ENCODE measurements around the gene ENDOG. TPM values are rescaled to one million over a fixed set of nuclear protein-coding genes. Genes with fewer than 3 reads are reported as not detected.

The ENDOG gene
- total and polyA plus RNA-seq, 2 donors from 2014 or later (not counting 2 experiments from before 2014, with no cell fraction given), result 17.9 to 26.3 TPM

Other genes with a start within 250 kb of the ENDOG start
- gene DYNC2I2, start 161.7 kb upstream of the ENDOG start, total RNA-seq, result 66.6 and 77.3 TPM in 2 replicates
- 84.8 and 92.9 TPM in 2 replicates for gene DYNC2I2, start 161.7 kb upstream of the ENDOG start, polyA plus RNA-seq
- 400 and 487 TPM in 2 replicates for gene SET, start 129.3 kb upstream of the ENDOG start, total RNA-seq
- 221 and 296 TPM in 2 replicates for gene SET, start 129.3 kb upstream of the ENDOG start, polyA plus RNA-seq
- gene PKN3, start 116.0 kb upstream of the ENDOG start, total RNA-seq, result 7.1 and 9.3 TPM in 2 replicates
- 7.7 and 8.8 TPM in 2 replicates for gene PKN3, start 116.0 kb upstream of the ENDOG start, polyA plus RNA-seq
- gene ZDHHC12, start 94.4 kb upstream of the ENDOG start, total RNA-seq, result 66.8 and 76.8 TPM in 2 replicates
- gene ZDHHC12, start 94.4 kb upstream of the ENDOG start, polyA plus RNA-seq, result 115 and 122 TPM in 2 replicates
- gene ZER1, start 46.6 kb upstream of the ENDOG start, total RNA-seq, result 13.2 and 15.6 TPM in 2 replicates
- 9.5 and 10.4 TPM in 2 replicates for gene ZER1, start 46.6 kb upstream of the ENDOG start, polyA plus RNA-seq
- gene TBC1D13, start 31.2 kb upstream of the ENDOG start, total RNA-seq, result 12.5 and 12.6 TPM in 2 replicates
- gene TBC1D13, start 31.2 kb upstream of the ENDOG start, polyA plus RNA-seq, result 10.5 and 10.8 TPM in 2 replicates
- gene SPOUT1, start 11.3 kb downstream of the ENDOG start, total RNA-seq, result 32.0 and 35.9 TPM in 2 replicates
- gene SPOUT1, start 11.3 kb downstream of the ENDOG start, polyA plus RNA-seq, result 58.9 and 61.1 TPM in 2 replicates
- gene KYAT1, start 63.5 kb downstream of the ENDOG start, total RNA-seq, result 13.2 and 16.2 TPM in 2 replicates
- gene KYAT1, start 63.5 kb downstream of the ENDOG start, polyA plus RNA-seq, result 13.0 and 16.4 TPM in 2 replicates
- gene LRRC8A, start 63.6 kb downstream of the ENDOG start, total RNA-seq, result 127 and 152 TPM in 2 replicates
- gene LRRC8A, start 63.6 kb downstream of the ENDOG start, polyA plus RNA-seq, result 74.0 and 81.3 TPM in 2 replicates
- 8.2 and 12.9 TPM in 2 replicates for gene PHYHD1, start 102.5 kb downstream of the ENDOG start, total RNA-seq
- 11.6 and 19.9 TPM in 2 replicates for gene PHYHD1, start 102.5 kb downstream of the ENDOG start, polyA plus RNA-seq
- gene DOLK, start 129.1 kb downstream of the ENDOG start, total RNA-seq, result 21.1 and 21.5 TPM in 2 replicates
- 20.2 and 22.0 TPM in 2 replicates for gene DOLK, start 129.1 kb downstream of the ENDOG start, polyA plus RNA-seq
- 55.3 and 61.2 TPM in 2 replicates for gene NUP188, start 129.2 kb downstream of the ENDOG start, total RNA-seq
- gene NUP188, start 129.2 kb downstream of the ENDOG start, polyA plus RNA-seq, result 21.9 and 26.5 TPM in 2 replicates
- 43.9 and 51.9 TPM in 2 replicates for gene SH3GLB2, start 209.8 kb downstream of the ENDOG start, total RNA-seq
- gene SH3GLB2, start 209.8 kb downstream of the ENDOG start, polyA plus RNA-seq, result 70.8 and 80.8 TPM in 2 replicates
- gene MIGA2, start 218.1 kb downstream of the ENDOG start, total RNA-seq, result 15.2 and 17.6 TPM in 2 replicates
- 10.9 and 11.7 TPM in 2 replicates for gene MIGA2, start 218.1 kb downstream of the ENDOG start, polyA plus RNA-seq

Data from foreskin keratinocyte (primary cell).